ENCODE results near the gene SMYD3.

GRCh38 chr1:245702346-245702745 lies 804.7 kb downstream of the SMYD3 start:
- no peak for TF ChIP-seq CTCF (IDR thresholded peaks at IDR 0.05)
- TF ChIP-seq EZH2 (IDR thresholded peaks at IDR 0.05; ENCODE audit: borderline replicate concordance, insufficient read depth, low read depth, low read length, poor library complexity, severe bottlenecking) = no peak
